LNCAP (cell line): ENCODE measurements around the gene TPPP.

Source experiments
- TF ChIP-seq, protein P1 (sequence below): fragments of 450-650 bp; IDR thresholded peaks from 2 replicates; pipeline ENCODE4 v1.5.1; 2017; ENCODE audit warnings: mild to moderate bottlenecking

Gene TPPP

GRCh38 chr5:663436-664342 lies 29.5 kb downstream of the TPPP start:
- TF ChIP-seq, protein P1, sequence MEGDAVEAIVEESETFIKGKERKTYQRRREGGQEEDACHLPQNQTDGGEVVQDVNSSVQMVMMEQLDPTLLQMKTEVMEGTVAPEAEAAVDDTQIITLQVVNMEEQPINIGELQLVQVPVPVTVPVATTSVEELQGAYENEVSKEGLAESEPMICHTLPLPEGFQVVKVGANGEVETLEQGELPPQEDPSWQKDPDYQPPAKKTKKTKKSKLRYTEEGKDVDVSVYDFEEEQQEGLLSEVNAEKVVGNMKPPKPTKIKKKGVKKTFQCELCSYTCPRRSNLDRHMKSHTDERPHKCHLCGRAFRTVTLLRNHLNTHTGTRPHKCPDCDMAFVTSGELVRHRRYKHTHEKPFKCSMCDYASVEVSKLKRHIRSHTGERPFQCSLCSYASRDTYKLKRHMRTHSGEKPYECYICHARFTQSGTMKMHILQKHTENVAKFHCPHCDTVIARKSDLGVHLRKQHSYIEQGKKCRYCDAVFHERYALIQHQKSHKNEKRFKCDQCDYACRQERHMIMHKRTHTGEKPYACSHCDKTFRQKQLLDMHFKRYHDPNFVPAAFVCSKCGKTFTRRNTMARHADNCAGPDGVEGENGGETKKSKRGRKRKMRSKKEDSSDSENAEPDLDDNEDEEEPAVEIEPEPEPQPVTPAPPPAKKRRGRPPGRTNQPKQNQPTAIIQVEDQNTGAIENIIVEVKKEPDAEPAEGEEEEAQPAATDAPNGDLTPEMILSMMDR, result 0 out of 2 replicates have a peak, but pooled peaks have one; percentile 4

- TF ChIP-seq, protein P1, result no peak
Observed at GRCh38 chr5:662751-663435, 30.3 kb downstream of the TPPP start.

DNA sequence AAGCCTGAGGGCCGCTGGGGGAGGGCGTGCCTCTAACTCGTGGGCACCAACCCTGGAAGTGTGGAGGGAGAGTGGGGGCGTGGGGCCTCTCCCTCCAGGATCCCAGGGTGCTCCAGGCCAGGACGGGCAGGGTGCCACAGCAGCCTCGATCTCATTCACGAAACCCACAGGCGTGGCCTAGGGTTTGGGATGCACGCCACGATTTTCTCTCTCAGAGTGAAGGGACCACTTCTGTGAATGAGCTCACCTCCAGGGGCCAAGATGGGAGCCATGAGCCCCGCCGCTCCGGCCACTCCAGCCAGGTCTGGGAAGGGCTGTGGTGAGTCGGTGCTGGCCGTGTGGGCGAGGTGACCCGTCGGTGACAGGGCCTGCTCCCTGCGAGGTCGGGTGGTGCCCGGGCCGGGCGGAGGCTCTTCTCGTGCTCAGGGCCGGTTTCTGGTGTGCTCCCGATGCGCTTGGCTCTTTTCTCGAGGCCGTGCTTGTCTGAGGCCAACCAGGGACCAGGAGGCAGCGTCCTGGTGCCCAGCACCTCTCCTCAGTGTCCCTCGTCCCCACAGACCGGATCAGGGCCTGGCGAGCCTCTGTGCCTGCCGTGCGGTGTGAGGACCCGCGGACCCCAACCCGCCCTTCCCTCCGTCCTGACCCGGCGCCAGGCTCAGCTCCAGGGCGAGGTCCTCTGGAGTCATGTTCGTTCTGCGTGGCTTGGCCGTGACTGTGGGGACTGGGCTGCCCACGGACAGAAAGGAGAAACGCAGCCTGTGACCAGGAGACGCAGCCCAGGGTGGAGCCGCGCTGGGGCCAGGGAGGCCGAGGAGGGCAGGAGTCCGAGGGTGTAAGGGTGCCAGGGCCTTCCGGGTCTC lies 31.0 kb downstream of the TPPP start:
- TF ChIP-seq, protein P1, result no peak

DNA sequence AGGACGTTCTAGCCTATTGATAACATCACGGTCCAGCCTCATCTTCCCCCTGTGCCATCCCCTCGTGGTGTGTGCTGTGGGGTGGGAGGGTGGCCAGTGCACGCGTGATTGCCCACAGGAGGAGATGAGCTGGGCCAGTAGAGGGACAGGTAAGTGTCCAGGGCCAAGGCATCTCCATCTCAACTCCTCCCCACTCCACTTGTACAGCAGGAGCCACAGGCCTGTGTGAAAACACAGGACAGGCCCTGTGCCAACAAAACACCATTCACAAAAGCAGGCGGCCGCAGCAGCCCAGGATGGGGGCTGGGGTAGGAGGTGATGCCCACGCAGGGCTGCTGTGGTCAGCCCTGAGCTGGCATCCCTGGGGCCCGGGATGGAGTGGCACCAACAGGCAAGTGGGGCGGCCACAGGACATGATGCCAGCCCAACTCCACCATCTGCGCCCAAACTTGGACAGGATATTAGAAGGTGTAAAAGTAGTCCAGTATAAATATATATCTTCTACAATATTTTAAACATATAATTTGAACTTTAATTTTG lies 32.6 kb downstream of the TPPP start:
- TF ChIP-seq, protein P1, result no peak

DNA sequence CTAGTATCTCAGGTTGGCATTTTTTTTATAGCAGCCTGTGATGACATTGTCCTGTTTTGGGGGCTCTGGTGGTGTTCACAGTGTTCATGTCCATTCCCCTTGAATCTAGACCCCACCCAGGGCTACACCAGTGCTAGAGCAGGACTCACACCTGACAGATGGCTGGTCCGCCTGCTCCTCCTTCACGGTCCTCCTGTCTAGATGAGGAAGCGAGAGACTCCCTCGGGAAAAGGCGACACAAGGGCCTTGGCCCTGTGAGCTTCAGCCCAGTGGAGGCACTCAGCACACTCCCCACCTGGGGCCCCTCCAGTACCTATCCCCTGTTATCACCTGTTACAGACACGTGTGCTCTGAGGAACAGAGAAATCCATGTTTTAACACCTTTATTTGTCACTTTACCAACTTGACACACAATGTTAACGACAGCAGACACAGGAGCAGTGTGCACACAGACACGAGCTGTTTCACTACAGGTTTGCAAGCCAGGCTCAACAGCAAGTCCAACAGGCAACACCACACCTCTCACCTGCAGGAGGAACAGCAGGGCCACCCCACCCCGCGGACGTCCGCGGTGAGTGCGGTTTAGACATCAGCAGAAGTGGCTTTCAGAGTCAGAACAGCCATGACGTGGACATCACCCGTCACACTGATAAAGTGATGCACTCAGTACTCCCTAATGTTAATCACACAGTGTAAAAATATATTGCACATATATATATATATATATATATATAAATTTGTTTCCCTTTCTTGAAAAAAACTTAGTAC lies 33.5 kb downstream of the TPPP start:
- TF ChIP-seq, protein P1, result no peak

- TF ChIP-seq, protein P1, result no peak
Observed at GRCh38 chr5:658103-658502, 35.0 kb downstream of the TPPP start.
